ENCODE data around the gene NKX2-1.
"Not testable (repeated sequence)": the region's sequence is repeated elsewhere in the genome, so short reads cannot be mapped to it uniquely, and the experiment has no call there.

NKX2-1 gene

GRCh38 chr14:36519431-36520321 lies at the start of gene NKX2-1:
TSS of gene NKX2-1 (minus strand) at chr14:36520232. CDS start at chr14:36520129, 103 bp downstream.
- DNase-seq = peak; percentile 20

- peak; percentile 60 for DNase-seq
Observed at GRCh38 chr14:36556811-36557433, 36.9 kb upstream of the NKX2-1 start.

- no peak for DNase-seq
Observed at GRCh38 chr14:36555998-36556743, 36.1 kb upstream of the NKX2-1 start.

- peak; percentile 75 for DNase-seq
Observed at GRCh38 chr14:36553656-36554260, 33.7 kb upstream of the NKX2-1 start.

GRCh38 chr14:36550899-36551298 lies 30.9 kb upstream of the NKX2-1 start:
- DNase-seq = no peak

- DNase-seq = not testable (repeated sequence)
Observed at GRCh38 chr14:36544280-36544679, 24.2 kb upstream of the NKX2-1 start.

- DNase-seq = no peak
Observed at GRCh38 chr14:36538051-36538450, 18.0 kb upstream of the NKX2-1 start.

- no peak for DNase-seq
Observed at GRCh38 chr14:36529062-36529461, 9.0 kb upstream of the NKX2-1 start.

GRCh38 chr14:36525746-36526099 lies 5.7 kb upstream of the NKX2-1 start:
- DNase-seq = no peak

GRCh38 chr14:36524874-36525745 lies 5.1 kb upstream of the NKX2-1 start:
- DNase-seq = peak; percentile 51

GRCh38 chr14:36524220-36524837 lies 4.3 kb upstream of the NKX2-1 start:
- DNase-seq = no peak

GRCh38 chr14:36522972-36523715 lies 3.1 kb upstream of the NKX2-1 start:
- DNase-seq = no peak

- DNase-seq = no peak
Observed at GRCh38 chr14:36522347-36522971, 2.4 kb upstream of the NKX2-1 start.

- DNase-seq = no peak
Observed at GRCh38 chr14:36521598-36522345, 1.7 kb upstream of the NKX2-1 start.

- peak; percentile 61 for DNase-seq
Observed at GRCh38 chr14:36520601-36521525, 831 bp upstream of the NKX2-1 start.

- peak; percentile 4 for DNase-seq
Observed at GRCh38 chr14:36518586-36519430, 1.2 kb downstream of the NKX2-1 start.

- DNase-seq = no peak
Observed at GRCh38 chr14:36518031-36518585, 1.9 kb downstream of the NKX2-1 start.
